Stomach smooth muscle (tissue), 2 donors: Measurements from ENCODE around the gene PDE1C.
"Not testable (repeated sequence)": the region's sequence is repeated elsewhere in the genome, so short reads cannot be mapped to it uniquely, and the experiment has no call there.

Source experiments
- H3K27ac ChIP-seq: one replicate; pipeline ENCODE4 v1.7.0; 2013; ENCODE audit warnings: mild to moderate bottlenecking, low read length, inconsistent platforms
- H3K27me3 ChIP-seq, 2 donors: one replicate each; pipeline ENCODE4 v1.7.0; 2013; ENCODE audit warnings: low read length in 2 of 2; ENCODE audit not compliant: insufficient read depth in 2 of 2, control insufficient read depth in 1 of 2
- H3K36me3 ChIP-seq, 2 donors: one replicate each; pipeline ENCODE4 v1.7.0; 2013; ENCODE audit warnings: low read length in 2 of 2; ENCODE audit not compliant: control insufficient read depth in 2 of 2, insufficient read depth in 2 of 2
- H3K4me1 ChIP-seq: one replicate; pipeline ENCODE4 v1.7.0; 2013; ENCODE audit warnings: low read length; ENCODE audit not compliant: control insufficient read depth, insufficient read depth
- H3K4me3 ChIP-seq, 2 donors: one replicate each; pipeline ENCODE4 v1.7.0; 2013; ENCODE audit warnings: low read length in 2 of 2
- H3K9ac ChIP-seq, 2 donors: one replicate each; pipeline ENCODE4 v1.7.0; 2013; ENCODE audit warnings: low read length in 2 of 2, mild to moderate bottlenecking in 1 of 2
- H3K9me3 ChIP-seq, 2 donors: one replicate each; pipeline ENCODE4 v1.7.0; 2013; ENCODE audit warnings: low read length in 2 of 2; ENCODE audit not compliant: control insufficient read depth in 2 of 2
- donor health status: healthy.
- donor health status: Pancreatic carcinoma.

The PDE1C gene

DNA sequence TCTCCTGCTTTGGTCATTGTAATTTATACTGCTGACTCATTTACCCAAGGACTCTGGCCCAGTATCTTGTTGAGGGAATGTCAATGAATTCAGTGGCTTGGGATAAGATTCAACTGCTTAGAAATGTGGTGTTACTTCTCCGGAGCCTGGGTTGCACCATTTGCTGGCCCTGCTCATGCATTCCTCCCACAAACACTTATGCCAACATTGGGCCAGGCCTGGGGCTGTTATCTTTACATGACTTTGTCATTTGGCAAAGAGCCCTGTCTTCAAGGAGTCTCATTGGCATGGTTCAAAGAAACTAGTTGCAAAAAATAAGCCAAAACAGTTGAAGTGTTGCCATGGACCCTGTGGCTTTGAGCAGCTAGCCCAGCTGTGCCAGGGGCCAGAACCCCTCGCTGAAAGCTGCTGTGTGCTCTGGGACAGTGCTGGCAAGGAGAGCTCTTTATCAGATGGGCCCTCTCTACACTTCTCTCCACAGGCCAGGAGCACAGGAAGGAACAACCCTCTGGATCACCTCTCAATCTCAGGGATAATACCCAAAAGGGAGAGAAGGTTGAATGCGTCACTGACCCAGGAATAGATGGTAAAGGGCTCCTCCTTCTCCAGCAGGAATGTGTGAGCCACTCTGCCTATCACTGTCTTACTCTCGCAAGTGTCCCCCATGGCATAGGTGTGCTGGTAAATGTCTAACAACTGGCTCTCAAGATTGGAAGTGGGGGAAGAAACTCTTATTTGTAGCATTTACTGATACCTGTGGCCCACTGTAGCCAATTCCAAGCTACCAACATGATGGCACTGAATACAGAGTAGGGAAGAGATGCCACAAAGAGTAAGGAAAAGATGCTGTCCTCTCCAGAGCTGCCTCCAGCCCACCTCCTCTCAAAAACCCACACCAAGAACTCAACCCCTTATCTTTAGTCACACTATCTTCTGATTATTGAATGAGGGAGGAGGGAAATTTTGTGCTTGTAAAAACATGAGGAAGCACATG lies 23.5 kb upstream of the PDE1C start:
- Histone ChIP-seq H3K36me3 (no peaks in the 10 kb centered on the region), H3K4me3 (no peak overlapping the region), H3K27me3 (no peaks in the 10 kb centered on the region), H3K27ac (peak overlapping the region; percentile 6), H3K9me3 (no peaks in the 10 kb centered on the region), H3K4me1 (peaks cover 3% of the 10 kb centered on the region), H3K9ac (no peak overlapping the region)

DNA sequence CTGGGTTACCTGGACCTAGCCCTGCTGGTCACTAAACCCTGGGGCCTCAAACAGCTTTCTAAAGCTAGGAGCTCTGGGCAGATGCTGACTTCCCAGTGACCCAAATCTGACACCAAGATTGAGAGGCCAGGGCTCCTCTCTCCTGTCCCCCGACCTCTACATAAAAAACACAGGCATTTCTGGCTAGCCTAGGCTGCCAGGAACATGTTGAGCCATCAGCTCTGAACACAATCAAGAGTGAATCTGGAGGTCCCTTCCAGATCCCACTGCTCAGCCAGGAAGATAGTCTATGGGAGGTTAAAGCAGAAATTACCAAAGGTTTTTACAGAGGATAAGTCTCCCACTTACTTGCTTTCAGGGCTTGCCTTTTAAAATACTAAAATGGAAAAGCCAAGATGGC lies 22.1 kb upstream of the PDE1C start:
- H3K27ac ChIP-seq, result no peak overlapping the region
- H3K9me3 ChIP-seq, result no peaks in the 10 kb centered on the region
- no peak overlapping the region for H3K9ac ChIP-seq
- no peak overlapping the region for H3K4me3 ChIP-seq
- no peaks in the 10 kb centered on the region for H3K36me3 ChIP-seq
- peaks cover 3% of the 10 kb centered on the region for H3K4me1 ChIP-seq
- H3K27me3 ChIP-seq, result no peaks in the 10 kb centered on the region

DNA sequence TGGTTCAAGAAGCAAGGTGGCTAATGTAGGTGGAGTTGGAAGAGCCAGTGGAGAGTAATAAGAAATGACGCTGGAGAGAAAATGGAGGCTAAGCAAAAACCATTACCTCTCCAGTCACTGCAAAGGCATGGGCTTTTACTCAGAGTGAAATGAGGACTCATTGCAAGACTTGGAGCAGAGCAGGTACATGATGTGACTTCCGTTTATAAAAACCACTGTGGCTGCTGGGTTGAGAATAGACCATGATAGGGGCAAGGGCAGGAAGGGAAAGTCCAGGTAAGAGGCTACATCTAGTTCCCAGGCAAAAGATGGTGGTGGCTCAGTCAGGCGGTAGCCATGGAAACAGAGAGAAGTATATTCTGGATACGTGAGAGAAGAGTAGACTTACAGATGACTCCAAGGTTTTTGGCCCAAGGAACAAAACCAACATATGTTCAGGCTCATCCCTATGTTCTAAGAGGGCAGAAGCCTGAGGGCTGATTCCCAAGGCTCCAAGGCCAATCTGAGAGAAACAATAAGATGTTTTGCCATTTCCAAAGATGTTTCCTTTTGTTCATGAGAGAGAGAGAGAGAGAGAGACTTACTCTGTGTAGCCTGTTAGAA lies 21.5 kb upstream of the PDE1C start:
- H3K27ac ChIP-seq, result no peak overlapping the region
- H3K4me1 ChIP-seq, result peaks cover 3% of the 10 kb centered on the region
- no peak overlapping the region for H3K9ac ChIP-seq
- no peak overlapping the region for H3K4me3 ChIP-seq
- H3K27me3 ChIP-seq, result no peaks in the 10 kb centered on the region
- H3K36me3 ChIP-seq, result no peaks in the 10 kb centered on the region
- no peaks in the 10 kb centered on the region for H3K9me3 ChIP-seq

DNA sequence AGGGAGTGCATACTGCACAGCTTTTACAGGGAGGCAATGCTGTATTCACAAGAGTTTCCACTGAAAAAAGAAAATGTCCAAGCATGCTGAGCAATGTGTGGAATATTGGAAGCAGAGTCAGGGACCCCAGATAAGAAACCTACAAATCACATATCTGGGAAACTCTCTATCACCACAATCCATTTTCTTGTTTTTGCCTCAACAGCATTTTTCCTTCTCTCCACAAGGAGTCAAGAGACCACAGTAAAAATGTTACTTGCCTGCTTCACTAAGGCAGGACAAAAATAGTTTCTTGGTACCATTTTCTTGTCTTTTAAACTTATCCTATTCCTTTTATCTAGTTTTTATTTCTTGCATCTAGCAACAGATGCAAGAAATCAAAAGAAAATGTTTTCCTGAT lies 19.5 kb upstream of the PDE1C start:
- no peak overlapping the region for H3K9ac ChIP-seq
- no peaks in the 10 kb centered on the region for H3K9me3 ChIP-seq
- no peaks in the 10 kb centered on the region for H3K36me3 ChIP-seq
- no peak overlapping the region for H3K27ac ChIP-seq
- H3K4me3 ChIP-seq, result no peak overlapping the region
- no peaks in the 10 kb centered on the region for H3K27me3 ChIP-seq
- peaks cover 3% of the 10 kb centered on the region for H3K4me1 ChIP-seq

DNA sequence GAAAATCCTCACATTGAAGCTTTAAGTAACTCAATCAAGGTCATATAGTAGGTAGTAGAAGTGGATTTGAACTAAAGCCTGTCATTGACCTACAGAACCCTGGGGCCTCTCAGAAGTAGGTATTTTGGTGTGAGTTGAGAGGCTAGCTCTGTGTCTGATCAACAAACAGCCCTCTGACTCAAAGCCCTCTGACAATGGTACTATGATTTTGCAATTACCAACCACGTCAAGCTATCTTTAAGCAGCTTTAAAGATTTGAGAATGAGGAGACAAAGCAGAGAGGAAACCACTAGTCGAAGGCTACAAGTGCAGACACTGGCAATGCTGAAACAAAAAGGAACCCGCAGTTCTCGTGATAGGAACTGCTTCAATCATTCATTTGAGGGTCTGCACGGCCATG lies 19.0 kb upstream of the PDE1C start:
- Histone ChIP-seq H3K27ac (no peak overlapping the region), H3K4me1 (peaks cover 3% of the 10 kb centered on the region), H3K9me3 (no peaks in the 10 kb centered on the region), H3K36me3 (no peaks in the 10 kb centered on the region), H3K4me3 (no peak overlapping the region), H3K9ac (no peak overlapping the region), H3K27me3 (no peaks in the 10 kb centered on the region)

DNA sequence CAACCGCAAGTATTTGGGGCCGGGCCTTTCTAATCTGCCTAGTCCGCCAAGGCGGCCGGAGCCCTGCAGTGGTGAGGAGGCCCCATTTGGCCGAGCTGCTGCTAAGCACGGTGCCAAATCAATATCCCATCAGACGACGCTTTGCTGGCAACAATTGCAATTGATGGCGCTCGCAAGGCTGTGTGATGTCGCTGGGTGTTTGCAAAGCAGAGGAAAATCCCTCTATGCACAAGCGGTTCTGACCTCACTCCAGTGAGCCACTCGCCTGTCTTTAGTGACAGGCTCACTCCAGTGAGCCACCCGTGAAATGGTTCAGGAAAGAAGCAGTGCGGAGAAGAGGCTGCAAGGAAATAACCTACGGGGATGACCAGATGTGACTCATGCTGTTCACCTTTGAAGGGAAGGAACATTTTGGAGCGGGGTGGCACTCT lies 18.3 kb upstream of the PDE1C start:
- no peaks in the 10 kb centered on the region for H3K9me3 ChIP-seq
- H3K9ac ChIP-seq, result no peak overlapping the region
- H3K4me1 ChIP-seq, result peaks cover 3% of the 10 kb centered on the region

DNA sequence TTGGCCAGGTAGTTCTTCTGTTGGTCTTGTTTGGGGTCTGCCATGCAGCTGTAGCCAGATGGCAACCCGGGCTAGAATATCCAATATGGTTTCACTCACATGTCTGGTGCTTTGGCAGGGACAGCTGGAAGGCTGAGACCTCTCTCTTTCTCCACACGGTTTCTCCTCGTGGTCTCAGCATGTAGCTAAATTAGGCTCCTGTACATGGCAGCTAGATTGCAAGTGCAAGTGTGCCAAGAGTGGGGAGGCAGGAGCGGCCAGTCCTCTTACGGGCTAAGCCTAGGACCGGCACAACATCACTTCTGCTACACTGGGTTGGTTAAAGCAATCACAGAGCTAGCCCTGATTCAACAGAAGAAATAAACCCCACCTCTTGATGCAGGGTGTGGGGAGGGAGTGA lies 9.3 kb upstream of the PDE1C start:
- Histone ChIP-seq H3K27ac (no peak overlapping the region), H3K4me3 (no peak overlapping the region), H3K36me3 (no peaks in the 10 kb centered on the region), H3K4me1 (no peaks in the 10 kb centered on the region), H3K9ac (no peak overlapping the region), H3K27me3 (no peaks in the 10 kb centered on the region), H3K9me3 (no peaks in the 10 kb centered on the region)

More for the DNA sequence above, 18.3 kb upstream of the PDE1C start:
- Histone ChIP-seq H3K36me3 (no peaks in the 10 kb centered on the region), H3K27me3 (no peaks in the 10 kb centered on the region), H3K27ac (no peak overlapping the region), H3K4me3 (no peak overlapping the region)

GRCh38 chr7:32078824-32079223 lies 8.6 kb upstream of the PDE1C start:
- H3K4me1 ChIP-seq, result no peaks in the 10 kb centered on the region
- no peaks in the 10 kb centered on the region for H3K9me3 ChIP-seq
- no peaks in the 10 kb centered on the region for H3K27me3 ChIP-seq
- H3K4me3 ChIP-seq, result no peak overlapping the region
- no peak overlapping the region for H3K9ac ChIP-seq
- no peaks in the 10 kb centered on the region for H3K36me3 ChIP-seq
- H3K27ac ChIP-seq, result no peak overlapping the region

DNA sequence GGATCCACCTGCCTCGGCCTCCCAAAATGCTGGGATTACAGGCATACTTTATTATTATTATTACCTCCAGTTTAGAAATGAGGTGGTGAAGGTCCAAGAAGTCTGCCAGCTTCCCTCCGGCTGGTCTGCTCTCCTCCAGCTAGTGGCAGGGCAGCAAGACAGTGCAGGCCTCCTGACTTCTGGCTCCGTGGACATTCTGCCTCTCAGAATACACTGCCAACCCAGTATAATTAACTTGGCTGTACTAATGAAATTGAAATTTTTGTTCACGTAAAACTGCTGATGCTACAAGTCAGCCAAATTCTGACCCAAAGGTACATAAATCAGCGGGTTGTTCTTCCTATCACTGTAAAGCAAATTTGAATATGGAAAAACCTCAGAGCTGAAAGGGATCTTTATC lies 7.6 kb upstream of the PDE1C start:
- Histone ChIP-seq H3K4me1 (no peaks in the 10 kb centered on the region), H3K9me3 (no peaks in the 10 kb centered on the region), H3K4me3 (no peak overlapping the region), H3K27ac (no peak overlapping the region), H3K9ac (no peak overlapping the region), H3K36me3 (no peaks in the 10 kb centered on the region), H3K27me3 (no peaks in the 10 kb centered on the region)

GRCh38 chr7:32076802-32077201 lies 6.6 kb upstream of the PDE1C start:
- not testable (repeated sequence) for H3K27me3 ChIP-seq, H3K36me3 ChIP-seq, H3K9me3 ChIP-seq, H3K27ac ChIP-seq, H3K4me1 ChIP-seq, H3K9ac ChIP-seq, H3K4me3 ChIP-seq

GRCh38 chr7:32075612-32076011 lies 5.4 kb upstream of the PDE1C start:
- Histone ChIP-seq H3K27me3 (no peaks in the 10 kb centered on the region), H3K4me3 (no peak overlapping the region), H3K9me3 (no peaks in the 10 kb centered on the region), H3K27ac (no peak overlapping the region), H3K9ac (no peak overlapping the region), H3K4me1 (peaks cover 7% of the 10 kb centered on the region), H3K36me3 (no peaks in the 10 kb centered on the region)
